ENCODE measurements around the gene FOXP1. TPM values are rescaled to one million over a fixed set of nuclear protein-coding genes. Genes with fewer than 3 reads are reported as not detected.

The FOXP1 gene
- polyA plus RNA-seq, 1 donor (not counting 4 experiments of a cell fraction or from before 2014, with no cell fraction given) = 14.6 TPM

DNA sequence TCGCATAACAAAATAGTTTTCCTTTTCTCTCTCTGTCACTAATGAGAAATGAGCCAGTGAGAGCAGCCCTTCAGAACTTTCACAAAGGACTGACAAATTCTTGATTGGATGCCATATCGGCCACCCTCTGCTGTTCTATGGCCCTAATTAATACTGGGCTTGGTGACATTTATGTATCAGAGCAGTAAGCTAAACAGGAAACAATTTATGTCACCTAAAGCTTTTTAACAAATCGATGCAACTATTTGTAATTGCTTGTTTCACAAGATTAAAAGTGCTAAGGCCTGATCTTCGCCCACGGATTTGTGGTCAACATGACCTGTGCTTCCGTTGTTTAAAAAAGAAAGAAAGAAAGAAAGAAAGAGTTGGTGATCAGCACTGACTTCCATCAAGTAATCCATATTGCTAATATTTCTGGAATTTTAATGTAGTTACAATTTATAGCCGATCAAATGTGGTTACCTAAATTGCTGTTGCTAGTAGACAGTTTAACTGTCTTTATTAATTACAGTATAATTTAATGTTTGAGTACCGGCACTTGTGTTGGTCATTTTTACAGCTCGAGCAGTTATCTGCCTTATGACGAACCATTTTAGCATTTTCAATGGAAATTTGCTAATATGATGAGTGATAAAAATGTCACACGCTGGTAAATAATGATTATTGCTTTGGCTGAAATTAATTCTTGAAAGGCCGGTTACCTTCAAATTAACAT lies 631.3 kb downstream of the FOXP1 start:
- H3K27me3 ChIP-seq (ENCODE audit: control insufficient read depth, extremely low read depth, insufficient read depth, low read length) = no peaks in the 10 kb centered on the region
- H2AFZ ChIP-seq (ENCODE audit: control insufficient read depth, low read length) = no peak overlapping the region
- H3K36me3 ChIP-seq (ENCODE audit: control insufficient read depth in 2 of 2, extremely low read depth in 1 of 2, insufficient read depth in 2 of 2, low read length in 2 of 2) = no peaks in the 10 kb centered on the region
- H4K20me1 ChIP-seq (ENCODE audit: control insufficient read depth, extremely low read depth, insufficient read depth, low read length) = no peaks in the 10 kb centered on the region
- H3K9me1 ChIP-seq (ENCODE audit: control insufficient read depth, extremely low read depth, insufficient read depth, low read length) = no peaks in the 10 kb centered on the region
- dilution Hi-C loops (cut with MboI; ENCODE audit: extremely low pct_ligation_motif_present, low sequenced_read_pairs) = no loop called here
- FAIRE-seq (no peak), DNase-seq (ENCODE audit: low read depth, low spot score) (no peak)
- no peak overlapping the region for H3K27ac ChIP-seq (ENCODE audit: control insufficient read depth, insufficient read depth, low read length)
- H3K4me3 ChIP-seq (ENCODE audit: control insufficient read depth in 2 of 3, extremely low read depth in 1 of 3, insufficient read depth in 2 of 3, low read depth in 1 of 3, low read length in 3 of 3) = no peak overlapping the region
- TF ChIP-seq EZH2 (IDR thresholded peaks at IDR 0.05; ENCODE audit: low read length) = no peak
- TF ChIP-seq, protein P1, sequence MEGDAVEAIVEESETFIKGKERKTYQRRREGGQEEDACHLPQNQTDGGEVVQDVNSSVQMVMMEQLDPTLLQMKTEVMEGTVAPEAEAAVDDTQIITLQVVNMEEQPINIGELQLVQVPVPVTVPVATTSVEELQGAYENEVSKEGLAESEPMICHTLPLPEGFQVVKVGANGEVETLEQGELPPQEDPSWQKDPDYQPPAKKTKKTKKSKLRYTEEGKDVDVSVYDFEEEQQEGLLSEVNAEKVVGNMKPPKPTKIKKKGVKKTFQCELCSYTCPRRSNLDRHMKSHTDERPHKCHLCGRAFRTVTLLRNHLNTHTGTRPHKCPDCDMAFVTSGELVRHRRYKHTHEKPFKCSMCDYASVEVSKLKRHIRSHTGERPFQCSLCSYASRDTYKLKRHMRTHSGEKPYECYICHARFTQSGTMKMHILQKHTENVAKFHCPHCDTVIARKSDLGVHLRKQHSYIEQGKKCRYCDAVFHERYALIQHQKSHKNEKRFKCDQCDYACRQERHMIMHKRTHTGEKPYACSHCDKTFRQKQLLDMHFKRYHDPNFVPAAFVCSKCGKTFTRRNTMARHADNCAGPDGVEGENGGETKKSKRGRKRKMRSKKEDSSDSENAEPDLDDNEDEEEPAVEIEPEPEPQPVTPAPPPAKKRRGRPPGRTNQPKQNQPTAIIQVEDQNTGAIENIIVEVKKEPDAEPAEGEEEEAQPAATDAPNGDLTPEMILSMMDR (optimal IDR thresholded peaks at IDR 0.05 in 1 of 3, IDR thresholded peaks at IDR 0.05 in 1 of 3, conservative IDR thresholded peaks at IDR 0.05 in 1 of 3; ENCODE audit: extremely low read depth in 1 of 3, insufficient read depth in 2 of 3, low read length in 3 of 3) = no peak
- no peaks in the 10 kb centered on the region for H3K9me3 ChIP-seq (ENCODE audit: control insufficient read depth, low read depth, low read length)
- no peak overlapping the region for H3K4me2 ChIP-seq (ENCODE audit: control insufficient read depth, extremely low read depth, insufficient read depth, low read depth, low read length)
- no peak overlapping the region for H3K9ac ChIP-seq (ENCODE audit: control insufficient read depth, extremely low read depth, insufficient read depth, low read length)
- H3K4me1 ChIP-seq (ENCODE audit: control insufficient read depth, extremely low read depth, insufficient read depth, low read length) = no peaks in the 10 kb centered on the region
- no peaks in the 10 kb centered on the region for H3K79me2 ChIP-seq (ENCODE audit: control insufficient read depth, insufficient read depth, low read length)

GRCh38 chr3:70951316-70951715 lies 632.2 kb downstream of the FOXP1 start:
- Histone ChIP-seq H3K4me2 (ENCODE audit: control insufficient read depth, extremely low read depth, insufficient read depth, low read depth, low read length) (no peak overlapping the region), H3K27ac (ENCODE audit: control insufficient read depth, insufficient read depth, low read length) (no peak overlapping the region), H3K36me3 (ENCODE audit: control insufficient read depth in 2 of 2, extremely low read depth in 1 of 2, insufficient read depth in 2 of 2, low read length in 2 of 2) (no peaks in the 10 kb centered on the region), H3K4me3 (ENCODE audit: control insufficient read depth in 2 of 3, extremely low read depth in 1 of 3, insufficient read depth in 2 of 3, low read depth in 1 of 3, low read length in 3 of 3) (no peak overlapping the region), H3K27me3 (ENCODE audit: control insufficient read depth, extremely low read depth, insufficient read depth, low read length) (no peaks in the 10 kb centered on the region), H3K9ac (ENCODE audit: control insufficient read depth, extremely low read depth, insufficient read depth, low read length) (no peak overlapping the region), H3K9me1 (ENCODE audit: control insufficient read depth, extremely low read depth, insufficient read depth, low read length) (no peaks in the 10 kb centered on the region), H3K9me3 (ENCODE audit: control insufficient read depth, low read depth, low read length) (no peaks in the 10 kb centered on the region), H3K79me2 (ENCODE audit: control insufficient read depth, insufficient read depth, low read length) (no peaks in the 10 kb centered on the region), H3K4me1 (ENCODE audit: control insufficient read depth, extremely low read depth, insufficient read depth, low read length) (no peaks in the 10 kb centered on the region), H4K20me1 (ENCODE audit: control insufficient read depth, extremely low read depth, insufficient read depth, low read length) (no peaks in the 10 kb centered on the region), H2AFZ (ENCODE audit: control insufficient read depth, low read length) (no peak overlapping the region)
- FAIRE-seq (no peak), DNase-seq (ENCODE audit: low read depth, low spot score) (no peak)
- TF ChIP-seq, protein P1 (optimal IDR thresholded peaks at IDR 0.05 in 1 of 3, IDR thresholded peaks at IDR 0.05 in 1 of 3, conservative IDR thresholded peaks at IDR 0.05 in 1 of 3; ENCODE audit: extremely low read depth in 1 of 3, insufficient read depth in 2 of 3, low read length in 3 of 3) = no peak
- TF ChIP-seq EZH2 (IDR thresholded peaks at IDR 0.05; ENCODE audit: low read length) = no peak
- dilution Hi-C loops (cut with MboI; ENCODE audit: extremely low pct_ligation_motif_present, low sequenced_read_pairs) = no loop called here

All from keratinocyte (primary cell).